Measurements from ENCODE around the gene VAV3.
"Not testable (repeated sequence)": the region's sequence is repeated elsewhere in the genome, so short reads cannot be mapped to it uniquely, and the experiment has no call there.

VAV3 gene

DNA sequence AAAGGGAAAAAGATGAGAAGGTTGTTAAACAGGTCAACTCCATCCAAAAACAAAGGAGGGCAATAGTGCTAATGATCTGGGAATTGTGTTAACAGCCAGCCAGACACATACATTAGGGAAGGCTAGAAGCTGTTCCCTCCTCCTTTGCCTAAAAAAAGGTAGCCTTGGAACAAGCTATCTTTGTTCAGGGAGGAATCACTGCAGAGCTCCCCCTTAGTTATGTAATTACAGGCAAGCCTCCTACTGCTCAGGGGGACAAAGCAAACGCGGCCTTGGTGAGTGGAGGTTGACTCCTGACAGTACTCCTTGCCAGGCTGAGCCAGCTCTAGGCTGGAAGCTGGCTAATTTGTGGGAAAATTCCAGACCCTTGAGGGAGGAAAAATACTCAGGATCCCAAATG, 97.6 kb downstream of the VAV3 start:
- Histone ChIP-seq H3K27ac (ENCODE audit: low read depth, low read length) (0 out of 2 replicates have a peak overlapping the region, but pooled peaks have one; percentile 30), H3K27me3 (ENCODE audit: control insufficient read depth, insufficient read depth, low read length) (no peaks in the 10 kb centered on the region), H3K4me3 (ENCODE audit: low read depth, low read length) (no peak overlapping the region), H3K36me3 (ENCODE audit: control insufficient read depth, insufficient read depth, low read length) (no peaks in the 10 kb centered on the region), H3K4me1 (ENCODE audit: control insufficient read depth, insufficient read depth, low read length) (peaks cover 38% of the 10 kb centered on the region), H3K9ac (ENCODE audit: low read length) (no peak overlapping the region), H3K9me3 (ENCODE audit: control insufficient read depth, insufficient read depth, low read depth, low read length) (no peaks in the 10 kb centered on the region)

DNA sequence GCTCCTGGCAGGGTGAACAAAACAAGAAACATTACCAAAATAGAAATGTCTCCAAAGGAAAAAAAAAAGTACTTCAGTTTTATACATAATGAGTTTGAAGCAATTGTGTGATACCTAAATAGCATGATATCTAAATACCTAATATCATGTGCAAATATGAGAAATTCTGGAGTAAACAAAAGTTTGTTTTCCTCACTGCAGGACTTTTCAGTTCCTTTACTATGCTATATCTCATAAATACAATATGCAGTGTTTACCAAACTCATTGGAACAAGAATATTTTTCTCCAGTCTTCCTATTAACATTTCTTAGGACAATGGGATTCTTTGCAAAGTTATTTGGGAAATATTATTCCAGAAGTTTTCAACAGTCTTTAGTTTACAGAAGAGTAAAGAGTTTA, 98.1 kb downstream of the VAV3 start:
- Histone ChIP-seq H3K4me1 (ENCODE audit: control insufficient read depth, insufficient read depth, low read length) (peaks cover 38% of the 10 kb centered on the region), H3K4me3 (ENCODE audit: low read depth, low read length) (no peak overlapping the region), H3K27ac (ENCODE audit: low read depth, low read length) (0 out of 2 replicates have a peak overlapping the region, but pooled peaks have one; percentile 30)

DNA sequence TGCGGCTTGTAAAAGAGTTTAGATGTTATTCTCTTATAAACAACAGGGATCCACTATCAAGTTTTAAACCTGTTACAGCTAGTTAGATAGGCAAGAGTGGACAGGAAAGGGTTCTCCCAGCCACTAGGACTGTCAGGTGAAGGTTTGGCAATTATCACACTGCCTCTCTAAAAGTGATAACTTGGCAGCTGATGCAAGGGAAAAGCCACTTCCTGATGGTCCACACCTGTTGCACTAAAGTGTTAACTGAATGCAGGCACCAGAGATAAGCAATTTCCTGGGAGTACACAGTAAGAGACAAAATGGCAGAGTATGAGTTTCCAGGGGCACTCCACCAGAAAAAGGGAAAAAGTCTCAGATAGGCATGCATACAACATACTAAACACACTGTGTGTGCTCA, 99.4 kb downstream of the VAV3 start:
- Histone ChIP-seq H3K36me3 (ENCODE audit: control insufficient read depth, insufficient read depth, low read length) (no peaks in the 10 kb centered on the region), H3K27me3 (ENCODE audit: control insufficient read depth, insufficient read depth, low read length) (no peaks in the 10 kb centered on the region), H3K9me3 (ENCODE audit: control insufficient read depth, insufficient read depth, low read depth, low read length) (no peaks in the 10 kb centered on the region), H3K27ac (ENCODE audit: low read depth, low read length) (no peak overlapping the region), H3K9ac (ENCODE audit: low read length) (no peak overlapping the region), H3K4me3 (ENCODE audit: low read depth, low read length) (no peak overlapping the region), H3K4me1 (ENCODE audit: control insufficient read depth, insufficient read depth, low read length) (peaks cover 38% of the 10 kb centered on the region)

More for the DNA sequence above, 98.1 kb downstream of the VAV3 start:
- Histone ChIP-seq H3K9me3 (ENCODE audit: control insufficient read depth, insufficient read depth, low read depth, low read length) (no peaks in the 10 kb centered on the region), H3K27me3 (ENCODE audit: control insufficient read depth, insufficient read depth, low read length) (no peaks in the 10 kb centered on the region), H3K36me3 (ENCODE audit: control insufficient read depth, insufficient read depth, low read length) (no peaks in the 10 kb centered on the region), H3K9ac (ENCODE audit: low read length) (no peak overlapping the region)

DNA sequence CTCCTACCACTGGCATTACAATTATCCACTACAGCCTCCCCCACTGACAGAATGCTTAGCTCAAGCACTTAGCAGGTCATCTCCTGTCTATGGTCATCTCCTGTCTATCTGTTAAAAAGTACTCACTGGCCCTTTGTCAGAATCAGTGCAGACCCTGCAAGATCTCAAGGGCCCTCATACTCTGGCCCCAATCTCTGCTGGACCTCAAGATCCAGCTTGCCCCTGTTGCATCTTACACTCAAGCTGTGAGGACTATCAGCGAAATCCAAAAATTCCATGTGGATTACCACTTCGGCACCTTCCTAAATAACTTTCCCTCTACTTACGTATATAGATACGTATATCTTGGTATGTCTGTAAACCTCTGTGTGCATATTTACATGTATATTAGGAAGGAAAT, 101.6 kb downstream of the VAV3 start:
- Histone ChIP-seq H3K4me1 (ENCODE audit: control insufficient read depth, insufficient read depth, low read length) (peaks cover 33% of the 10 kb centered on the region), H3K9me3 (ENCODE audit: control insufficient read depth, insufficient read depth, low read depth, low read length) (no peaks in the 10 kb centered on the region), H3K27me3 (ENCODE audit: control insufficient read depth, insufficient read depth, low read length) (no peaks in the 10 kb centered on the region), H3K36me3 (ENCODE audit: control insufficient read depth, insufficient read depth, low read length) (no peaks in the 10 kb centered on the region), H3K4me3 (ENCODE audit: low read depth, low read length) (no peak overlapping the region), H3K27ac (ENCODE audit: low read depth, low read length) (no peak overlapping the region), H3K9ac (ENCODE audit: low read length) (no peak overlapping the region)

DNA sequence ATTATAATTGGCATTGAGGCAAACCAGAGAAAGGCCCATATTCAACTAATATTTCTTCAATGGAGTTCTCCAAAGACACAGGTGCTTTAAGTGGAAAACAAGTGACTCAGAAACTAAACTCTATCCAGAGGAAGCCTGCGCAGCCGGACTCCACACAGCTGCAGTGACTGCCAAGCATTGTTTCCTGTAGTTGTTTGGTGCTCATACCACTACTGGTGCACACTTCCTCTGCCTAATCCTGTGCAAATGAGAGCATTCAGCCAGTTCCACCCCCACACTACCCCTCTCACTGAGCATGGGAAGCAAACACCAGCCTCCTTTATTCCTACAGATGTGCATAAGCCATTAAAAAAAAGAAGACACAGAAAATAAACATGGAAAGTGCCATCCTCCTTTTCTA, 102.9 kb downstream of the VAV3 start:
- Histone ChIP-seq H3K9me3 (ENCODE audit: control insufficient read depth, insufficient read depth, low read depth, low read length) (no peaks in the 10 kb centered on the region), H3K27ac (ENCODE audit: low read depth, low read length) (no peak overlapping the region), H3K4me3 (ENCODE audit: low read depth, low read length) (no peak overlapping the region), H3K4me1 (ENCODE audit: control insufficient read depth, insufficient read depth, low read length) (peaks cover 22% of the 10 kb centered on the region), H3K27me3 (ENCODE audit: control insufficient read depth, insufficient read depth, low read length) (no peaks in the 10 kb centered on the region), H3K36me3 (ENCODE audit: control insufficient read depth, insufficient read depth, low read length) (no peaks in the 10 kb centered on the region), H3K9ac (ENCODE audit: low read length) (no peak overlapping the region)

DNA sequence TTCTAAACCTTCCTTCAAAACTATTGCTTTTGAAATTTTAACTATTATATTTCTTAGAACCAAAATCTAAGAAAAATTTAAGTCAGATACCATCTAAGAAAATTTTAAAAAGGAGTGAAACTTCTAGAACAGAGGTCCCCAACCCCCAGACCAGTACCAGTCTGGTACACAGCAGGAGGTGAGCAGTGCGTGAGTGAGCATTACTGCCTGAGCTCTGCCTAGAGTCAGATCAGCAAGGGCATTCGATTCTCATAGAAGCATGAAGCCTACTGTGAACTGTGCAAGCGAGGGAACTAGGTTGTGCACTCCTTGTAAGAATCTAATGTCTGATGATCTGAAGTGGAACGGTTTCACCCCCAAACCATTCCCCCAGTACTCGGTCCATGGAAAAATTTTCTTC, 106.7 kb downstream of the VAV3 start:
- Histone ChIP-seq H3K4me3 (ENCODE audit: low read depth, low read length) (no peak overlapping the region), H3K36me3 (ENCODE audit: control insufficient read depth, insufficient read depth, low read length) (no peaks in the 10 kb centered on the region), H3K4me1 (ENCODE audit: control insufficient read depth, insufficient read depth, low read length) (peaks cover 7% of the 10 kb centered on the region; the same call in 1 of the 2 replicates), H3K9me3 (ENCODE audit: control insufficient read depth, insufficient read depth, low read depth, low read length) (no peaks in the 10 kb centered on the region), H3K9ac (ENCODE audit: low read length) (no peak overlapping the region), H3K27me3 (ENCODE audit: control insufficient read depth, insufficient read depth, low read length) (no peaks in the 10 kb centered on the region), H3K27ac (ENCODE audit: low read depth, low read length) (no peak overlapping the region)

DNA sequence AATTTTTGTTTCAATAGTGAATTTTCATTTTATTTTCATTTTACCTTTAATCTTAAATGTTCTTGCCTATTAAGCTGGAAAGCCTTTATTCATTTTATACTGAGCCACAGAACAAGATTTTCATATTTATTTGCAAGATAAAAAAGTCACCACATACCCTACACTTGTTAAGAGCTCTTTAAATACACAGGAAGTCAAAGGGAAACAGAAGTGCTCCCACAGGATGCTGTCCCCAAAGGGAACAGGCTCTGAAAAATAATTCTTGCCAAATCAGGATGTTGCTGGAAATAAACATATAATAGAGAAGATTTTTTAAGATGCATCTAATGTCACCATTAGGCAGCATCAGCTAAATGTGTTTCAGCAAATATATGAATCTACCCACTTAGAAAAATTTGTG, 113.6 kb downstream of the VAV3 start:
- H3K27me3 ChIP-seq (ENCODE audit: control insufficient read depth, insufficient read depth, low read length): no peaks in the 10 kb centered on the region
- no peaks in the 10 kb centered on the region for H3K36me3 ChIP-seq (ENCODE audit: control insufficient read depth, insufficient read depth, low read length)
- no peak overlapping the region for H3K9ac ChIP-seq (ENCODE audit: low read length)
- H3K27ac ChIP-seq (ENCODE audit: low read depth, low read length): no peak overlapping the region
- no peak overlapping the region for H3K4me3 ChIP-seq (ENCODE audit: low read depth, low read length)
- peaks cover 12% of the 10 kb centered on the region for H3K4me1 ChIP-seq (ENCODE audit: control insufficient read depth, insufficient read depth, low read length)
- H3K9me3 ChIP-seq (ENCODE audit: control insufficient read depth, insufficient read depth, low read depth, low read length): no peaks in the 10 kb centered on the region

DNA sequence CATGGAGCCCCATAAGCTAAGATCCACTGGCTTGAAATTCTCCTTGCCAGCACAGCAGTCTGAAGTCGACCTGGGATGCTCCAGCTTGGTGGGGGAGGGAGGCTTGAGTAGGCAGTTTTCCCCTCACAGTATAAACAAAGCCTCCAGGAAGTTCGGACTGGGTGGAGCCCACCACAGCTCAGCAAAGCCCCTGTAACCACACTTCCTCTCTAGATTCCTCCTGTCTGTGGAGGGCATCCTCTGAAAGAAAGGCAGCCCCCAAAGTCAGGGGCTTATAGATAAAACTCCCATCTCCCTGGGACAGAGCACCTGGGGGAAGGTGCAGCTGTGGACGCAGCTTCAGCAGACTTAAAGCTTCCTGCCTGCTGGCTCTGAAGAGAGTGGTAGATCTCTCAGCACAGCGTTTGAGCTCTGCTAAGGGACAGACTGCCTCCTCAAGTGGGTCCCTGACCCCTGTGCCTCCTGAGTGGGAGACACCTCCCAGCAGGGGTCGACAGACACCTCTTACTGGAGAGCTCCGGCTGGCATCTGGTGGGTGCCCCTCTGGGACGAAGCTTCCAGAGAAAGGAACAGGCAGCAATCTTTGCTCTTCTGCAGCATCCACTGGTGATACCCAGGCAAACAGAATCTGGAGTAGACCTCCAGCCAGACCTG, 120.3 kb downstream of the VAV3 start:
- H3K9me3 ChIP-seq (ENCODE audit: control insufficient read depth, insufficient read depth, low read depth, low read length); H3K36me3 ChIP-seq (ENCODE audit: control insufficient read depth, insufficient read depth, low read length); H3K4me1 ChIP-seq (ENCODE audit: control insufficient read depth, insufficient read depth, low read length); H3K27me3 ChIP-seq (ENCODE audit: control insufficient read depth, insufficient read depth, low read length); H3K9ac ChIP-seq (ENCODE audit: low read length); H3K27ac ChIP-seq (ENCODE audit: low read depth, low read length); H3K4me3 ChIP-seq (ENCODE audit: low read depth, low read length): not testable (repeated sequence)

DNA sequence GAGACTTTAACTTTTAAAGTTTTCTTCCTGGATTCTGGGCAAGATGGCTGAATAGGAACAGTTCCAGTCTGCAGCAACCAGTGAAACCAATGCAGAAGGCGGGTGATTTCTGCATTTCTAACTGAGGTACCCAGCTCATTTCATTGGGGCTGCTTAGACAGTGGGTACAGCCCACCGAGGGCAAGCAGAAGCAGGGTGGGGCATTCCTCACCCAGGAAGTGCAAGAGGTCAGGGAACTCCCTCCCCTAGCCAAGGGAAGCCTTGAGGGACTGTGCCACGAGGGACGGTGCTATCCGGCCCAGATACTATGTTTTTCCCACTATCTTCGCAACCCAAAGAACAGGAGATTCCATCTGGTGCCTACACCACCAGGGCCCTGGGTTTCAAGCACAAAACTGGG, 121.0 kb downstream of the VAV3 start:
- Histone ChIP-seq H3K9me3 (ENCODE audit: control insufficient read depth, insufficient read depth, low read depth, low read length) (no peaks in the 10 kb centered on the region), H3K9ac (ENCODE audit: low read length) (no peak overlapping the region), H3K4me1 (ENCODE audit: control insufficient read depth, insufficient read depth, low read length) (peaks cover 8% of the 10 kb centered on the region), H3K36me3 (ENCODE audit: control insufficient read depth, insufficient read depth, low read length) (no peaks in the 10 kb centered on the region), H3K27ac (ENCODE audit: low read depth, low read length) (no peak overlapping the region), H3K4me3 (ENCODE audit: low read depth, low read length) (no peak overlapping the region), H3K27me3 (ENCODE audit: control insufficient read depth, insufficient read depth, low read length) (no peaks in the 10 kb centered on the region)

DNA sequence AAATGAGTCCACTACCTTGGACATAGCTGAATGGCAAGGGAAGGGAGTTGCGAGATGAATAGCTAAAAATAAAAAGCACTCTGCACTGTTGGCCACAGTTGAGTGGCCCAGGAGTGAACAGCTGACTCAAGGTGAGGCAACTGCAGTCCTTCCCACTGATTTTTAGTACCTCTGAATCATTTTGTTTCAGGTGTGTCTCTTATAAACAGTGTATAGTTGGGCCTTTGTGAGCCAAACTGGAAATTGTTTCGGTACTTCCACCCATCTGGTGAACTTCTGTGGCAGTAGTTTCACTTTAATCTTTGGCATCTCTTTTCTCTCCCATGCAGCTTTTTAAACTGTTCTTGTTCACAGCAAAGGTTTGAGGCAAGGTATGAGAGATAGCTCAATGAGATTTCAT, 122.7 kb downstream of the VAV3 start:
- H3K4me1 ChIP-seq (ENCODE audit: control insufficient read depth, insufficient read depth, low read length): peaks cover 8% of the 10 kb centered on the region
- H3K9ac ChIP-seq (ENCODE audit: low read length): no peak overlapping the region
- no peaks in the 10 kb centered on the region for H3K36me3 ChIP-seq (ENCODE audit: control insufficient read depth, insufficient read depth, low read length)
- no peaks in the 10 kb centered on the region for H3K9me3 ChIP-seq (ENCODE audit: control insufficient read depth, insufficient read depth, low read depth, low read length)
- H3K4me3 ChIP-seq (ENCODE audit: low read depth, low read length): no peak overlapping the region
- H3K27ac ChIP-seq (ENCODE audit: low read depth, low read length): no peak overlapping the region
- H3K27me3 ChIP-seq (ENCODE audit: control insufficient read depth, insufficient read depth, low read length): no peaks in the 10 kb centered on the region

DNA sequence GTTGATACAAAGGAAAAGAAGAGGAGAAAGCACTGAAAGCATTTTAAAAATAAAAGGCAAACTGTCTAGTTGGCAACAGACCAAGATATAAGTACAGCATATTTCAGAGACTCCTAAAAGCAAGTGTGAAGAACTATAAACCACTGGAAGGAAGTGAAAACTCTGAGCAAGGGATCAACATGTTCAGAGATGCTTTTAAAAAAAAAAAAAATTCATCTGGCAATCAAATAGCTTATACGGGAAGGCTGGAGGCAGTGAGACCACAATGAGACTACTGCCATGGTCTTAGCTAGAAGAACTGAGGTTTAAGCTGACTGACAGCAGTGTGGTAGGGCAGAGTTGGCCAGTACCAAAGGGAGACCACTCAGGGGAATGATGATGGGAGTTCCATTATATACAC, 124.3 kb downstream of the VAV3 start:
- H3K36me3 ChIP-seq (ENCODE audit: control insufficient read depth, insufficient read depth, low read length): no peaks in the 10 kb centered on the region
- H3K4me3 ChIP-seq (ENCODE audit: low read depth, low read length): no peak overlapping the region
- H3K9me3 ChIP-seq (ENCODE audit: control insufficient read depth, insufficient read depth, low read depth, low read length): no peaks in the 10 kb centered on the region
- peaks cover 8% of the 10 kb centered on the region for H3K4me1 ChIP-seq (ENCODE audit: control insufficient read depth, insufficient read depth, low read length)
- no peaks in the 10 kb centered on the region for H3K27me3 ChIP-seq (ENCODE audit: control insufficient read depth, insufficient read depth, low read length)
- H3K27ac ChIP-seq (ENCODE audit: low read depth, low read length): no peak overlapping the region
- H3K9ac ChIP-seq (ENCODE audit: low read length): no peak overlapping the region

DNA sequence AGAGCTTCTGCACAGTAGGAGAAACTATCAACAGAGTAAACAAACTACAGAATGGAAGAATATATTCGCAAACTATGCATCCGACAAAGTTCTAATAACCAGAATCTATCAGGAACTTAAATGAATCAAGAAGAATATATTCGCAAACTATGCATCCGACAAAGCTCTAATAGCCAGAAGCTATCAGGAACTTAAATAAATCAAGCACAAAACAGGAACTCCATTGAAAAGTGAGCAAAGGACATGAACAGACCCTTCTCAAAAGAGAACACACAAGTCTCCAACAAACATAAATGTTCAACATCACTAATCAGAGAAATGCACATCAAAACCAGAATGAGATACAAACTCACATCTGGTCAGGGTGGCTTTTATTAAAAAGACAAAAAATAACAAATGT, 126.9 kb downstream of the VAV3 start:
- Histone ChIP-seq H3K4me1 (ENCODE audit: control insufficient read depth, insufficient read depth, low read length) (no peaks in the 10 kb centered on the region), H3K9me3 (ENCODE audit: control insufficient read depth, insufficient read depth, low read depth, low read length) (no peaks in the 10 kb centered on the region), H3K9ac (ENCODE audit: low read length) (no peak overlapping the region), H3K36me3 (ENCODE audit: control insufficient read depth, insufficient read depth, low read length) (no peaks in the 10 kb centered on the region), H3K27me3 (ENCODE audit: control insufficient read depth, insufficient read depth, low read length) (no peaks in the 10 kb centered on the region), H3K4me3 (ENCODE audit: low read depth, low read length) (no peak overlapping the region), H3K27ac (ENCODE audit: low read depth, low read length) (no peak overlapping the region)

All from HUES6 (cell line).